Measurements from ENCODE around the gene DBNL.
A peak's percentile ranks its signal among the peaks of the same experiment; 100 is the strongest.
"Not testable (repeated sequence)": the region's sequence is repeated elsewhere in the genome, so short reads cannot be mapped to it uniquely, and the experiment has no call there.

Gene DBNL

GRCh38 chr7:44044315-44045225, at the start of gene DBNL:
Gene DBNL (plus strand): TSS chr7:44044702. CDS start chr7:44044738, 36 bp downstream.
- peak; percentile 92 for DNase-seq

DNA sequence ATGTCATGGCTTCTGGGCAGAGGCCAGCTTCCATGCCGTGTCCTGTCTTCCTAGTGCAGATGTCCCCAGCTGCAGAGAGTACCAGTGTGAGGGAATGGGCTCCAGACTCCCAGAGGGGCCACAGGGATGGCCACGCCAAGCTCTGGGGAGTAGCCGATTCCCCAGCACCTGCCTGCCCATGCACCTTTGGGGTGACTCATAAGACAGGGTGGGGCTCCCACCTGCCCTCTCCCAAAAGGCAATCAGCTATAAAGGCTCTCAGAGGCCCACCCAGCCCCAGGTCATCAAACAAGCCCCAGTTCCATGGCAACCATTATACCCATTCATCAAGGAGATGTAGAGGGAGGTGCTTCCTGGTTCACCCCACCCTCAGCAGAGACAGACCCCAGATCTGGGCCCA, 47.0 kb upstream of the DBNL start, which contains the start of gene SPDYE1:
TSS of gene SPDYE1 (plus strand) at position 366 of the 400 bp plus-strand sequence. CDS start 2,053 bp downstream, outside the sequence.
- DNase-seq, result not testable (repeated sequence)

DNA sequence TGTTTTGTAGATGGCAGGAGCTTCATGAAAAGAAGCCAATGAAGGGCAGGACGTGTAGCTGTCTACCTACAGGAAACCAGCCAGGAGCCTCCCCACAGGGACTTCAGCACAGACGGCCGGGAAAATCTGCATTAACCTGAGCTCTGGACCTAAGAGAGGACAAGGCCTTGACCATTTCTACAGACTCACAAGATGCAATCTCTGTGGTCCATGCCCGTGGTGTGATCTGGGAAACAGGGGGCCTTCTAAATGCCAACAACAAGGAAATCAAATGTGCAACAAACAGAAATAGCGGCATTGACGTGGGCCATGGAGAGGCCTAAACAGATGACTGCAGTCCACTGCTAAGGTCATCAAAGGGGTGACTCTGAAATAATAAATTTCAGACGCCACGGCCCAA, 32.4 kb upstream of the DBNL start:
- not testable (repeated sequence) for DNase-seq

DNA sequence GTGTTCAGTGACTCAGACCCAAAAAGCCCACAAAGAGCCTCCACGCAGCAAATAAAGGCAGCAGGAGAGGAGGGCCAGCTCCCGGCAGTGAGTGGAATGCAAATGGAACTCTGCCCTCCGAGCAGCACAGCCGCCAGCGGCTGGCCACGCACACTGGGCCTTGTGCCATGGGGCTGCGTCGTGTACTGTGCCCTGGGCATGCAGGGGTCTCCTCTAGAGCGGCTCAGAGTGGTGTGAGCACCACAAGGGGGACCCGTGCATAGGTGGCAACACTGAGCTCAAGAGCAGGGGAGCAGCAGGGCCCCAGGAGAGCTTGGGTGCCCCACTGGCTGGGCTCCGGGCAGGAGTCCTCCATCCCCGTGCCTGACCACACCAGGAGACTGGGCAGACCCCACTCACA, 29.4 kb upstream of the DBNL start:
- DNase-seq, result not testable (repeated sequence)

- DNase-seq, result peak; percentile 95
Measured at GRCh38 chr7:44018857-44019807, 25.4 kb upstream of the DBNL start.

GRCh38 chr7:44019825-44020224, 24.7 kb upstream of the DBNL start:
- DNase-seq, result not testable (repeated sequence)

DNA sequence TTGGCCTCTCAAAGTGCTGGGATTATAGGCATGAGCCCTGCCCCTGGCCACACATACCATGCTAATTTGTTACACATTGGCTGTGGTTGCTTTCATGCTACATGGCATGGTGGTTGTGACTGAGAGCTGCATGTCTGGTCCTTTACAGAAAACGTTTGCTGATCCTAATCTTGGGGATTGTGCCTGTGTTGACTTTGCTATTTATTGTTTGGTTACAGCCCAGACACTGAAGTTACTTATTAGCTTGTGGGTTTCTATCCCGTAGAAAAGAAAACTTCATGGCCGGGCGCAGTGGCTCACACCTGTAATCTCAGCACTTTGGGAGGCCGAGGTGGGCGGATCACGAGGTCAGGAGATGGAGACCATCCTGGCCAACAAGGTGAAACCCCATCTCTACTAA, 22.4 kb upstream of the DBNL start:
- DNase-seq, result not testable (repeated sequence)

DNA sequence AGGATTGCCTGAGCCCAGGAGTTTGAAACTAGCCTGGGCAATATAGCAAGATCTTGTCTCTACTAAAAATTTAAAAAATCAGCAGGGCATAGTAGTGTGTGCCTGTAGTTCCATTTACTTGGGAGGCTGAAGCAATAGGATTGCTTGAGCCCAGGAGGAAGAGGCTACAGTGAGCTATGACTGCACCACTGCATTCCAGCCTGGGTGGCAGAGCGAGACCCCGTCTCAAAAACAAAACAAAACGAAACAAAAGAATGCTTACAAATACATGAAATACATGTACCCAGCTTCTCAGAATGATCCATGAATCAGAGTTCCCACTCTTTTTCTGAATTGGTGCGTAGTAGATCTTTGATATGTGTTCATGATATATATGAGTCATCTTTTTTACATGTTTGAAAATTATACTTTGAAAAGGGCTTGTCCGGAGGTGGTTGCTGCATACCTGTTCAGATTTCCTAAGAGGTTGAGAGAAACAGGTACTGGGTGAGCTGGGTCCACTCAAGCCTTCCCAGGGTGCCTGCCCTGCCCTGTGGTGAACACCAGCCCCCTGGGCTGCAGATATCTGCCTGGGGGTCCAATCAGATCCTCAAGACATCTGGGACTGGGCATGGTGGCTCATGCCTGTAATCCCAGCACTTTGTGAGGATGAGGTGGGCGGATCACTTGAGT, 21.6 kb upstream of the DBNL start:
- DNase-seq, result not testable (repeated sequence)

DNA sequence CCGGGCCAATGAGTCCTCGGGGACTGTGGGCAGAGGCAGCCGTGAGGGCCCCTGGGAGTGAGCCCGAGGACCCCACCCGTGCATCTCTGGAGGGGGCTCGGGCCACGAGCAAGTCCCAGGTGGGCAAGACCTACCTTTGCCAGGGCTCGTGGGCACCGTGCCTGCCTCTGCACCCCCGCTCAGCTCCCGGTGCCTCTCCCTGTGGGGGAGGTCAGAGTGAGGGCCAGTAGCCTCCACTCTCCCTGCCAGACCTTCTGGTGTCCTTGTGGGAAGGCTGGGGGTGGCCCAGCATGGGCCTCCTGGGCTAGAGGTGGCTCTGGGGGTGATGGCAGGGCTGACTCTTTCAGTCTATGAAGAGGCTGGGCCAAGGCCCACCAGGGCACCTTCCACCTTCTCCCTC, 15.1 kb upstream of the DBNL start:
- not testable (repeated sequence) for DNase-seq

GRCh38 chr7:44030029-44030428, 14.5 kb upstream of the DBNL start:
- not testable (repeated sequence) for DNase-seq

DNA sequence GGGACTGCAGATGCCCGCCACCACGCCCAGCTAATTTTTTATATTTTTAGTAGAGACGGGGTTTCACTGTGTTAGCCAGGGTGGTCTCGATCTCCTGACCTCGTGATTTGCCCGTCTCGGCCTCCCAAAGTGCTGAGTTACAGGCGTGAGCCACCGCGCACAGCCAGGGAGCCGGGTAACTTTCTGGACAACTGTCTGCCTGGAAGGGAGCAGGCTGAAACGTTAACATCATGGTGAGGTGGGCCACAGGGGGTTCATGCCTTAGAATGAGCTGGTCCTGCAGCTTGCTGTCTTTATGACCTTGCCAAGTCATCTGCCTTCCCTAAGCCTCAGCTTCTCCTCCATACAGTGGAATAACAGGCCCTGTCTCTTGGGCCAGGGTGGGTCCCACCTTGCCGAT, 13.2 kb upstream of the DBNL start:
- DNase-seq, result not testable (repeated sequence)

GRCh38 chr7:44032031-44032430, 12.5 kb upstream of the DBNL start:
- not testable (repeated sequence) for DNase-seq

- DNase-seq, result not testable (repeated sequence)
Measured at GRCh38 chr7:44033971-44034844, 10.3 kb upstream of the DBNL start.

GRCh38 chr7:44036364-44036763, 8.1 kb upstream of the DBNL start:
- DNase-seq, result peak; percentile 0

DNA sequence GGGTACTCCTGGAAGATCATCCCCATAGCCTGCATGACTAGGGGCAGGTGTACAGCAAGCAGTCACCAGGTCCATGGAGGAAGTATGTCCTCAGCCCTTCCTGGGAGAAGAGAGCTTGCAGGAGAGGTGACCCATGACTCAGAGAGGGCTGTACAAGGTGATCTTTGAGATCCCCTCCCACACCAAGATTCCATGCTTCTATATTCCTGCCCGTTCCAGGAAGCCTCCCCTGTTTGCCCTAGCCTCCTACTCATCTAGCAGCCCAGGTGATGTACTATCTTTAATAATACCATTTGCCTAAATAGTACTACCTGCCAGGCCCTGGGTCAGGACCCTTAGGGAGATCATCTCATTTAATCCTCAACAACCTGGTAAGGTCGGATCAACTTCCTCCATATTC, 6.6 kb upstream of the DBNL start:
- DNase-seq, result not testable (repeated sequence)

DNA sequence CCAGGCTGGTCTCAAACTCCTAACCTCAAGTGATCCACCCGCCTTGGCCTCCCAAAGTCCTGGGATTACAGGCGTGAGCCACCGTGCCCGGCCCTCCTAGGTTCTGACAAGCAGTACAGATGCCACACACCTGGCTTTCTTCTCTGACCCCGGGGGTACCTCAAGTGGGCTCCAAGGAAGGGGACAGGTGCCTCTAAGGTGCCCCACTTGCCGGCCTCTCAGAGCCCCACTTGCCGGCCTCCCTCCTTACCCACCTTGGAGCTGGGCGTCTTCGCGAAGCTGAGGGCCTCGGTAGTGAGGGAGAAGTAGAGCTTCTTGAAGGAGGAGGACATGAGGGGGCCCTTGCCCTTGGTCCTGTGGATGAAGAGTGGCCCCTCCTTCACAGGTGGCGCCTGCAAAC, 5.9 kb upstream of the DBNL start:
- DNase-seq, result not testable (repeated sequence)

GRCh38 chr7:44038961-44039558, 5.4 kb upstream of the DBNL start:
- not testable (repeated sequence) for DNase-seq

DNA sequence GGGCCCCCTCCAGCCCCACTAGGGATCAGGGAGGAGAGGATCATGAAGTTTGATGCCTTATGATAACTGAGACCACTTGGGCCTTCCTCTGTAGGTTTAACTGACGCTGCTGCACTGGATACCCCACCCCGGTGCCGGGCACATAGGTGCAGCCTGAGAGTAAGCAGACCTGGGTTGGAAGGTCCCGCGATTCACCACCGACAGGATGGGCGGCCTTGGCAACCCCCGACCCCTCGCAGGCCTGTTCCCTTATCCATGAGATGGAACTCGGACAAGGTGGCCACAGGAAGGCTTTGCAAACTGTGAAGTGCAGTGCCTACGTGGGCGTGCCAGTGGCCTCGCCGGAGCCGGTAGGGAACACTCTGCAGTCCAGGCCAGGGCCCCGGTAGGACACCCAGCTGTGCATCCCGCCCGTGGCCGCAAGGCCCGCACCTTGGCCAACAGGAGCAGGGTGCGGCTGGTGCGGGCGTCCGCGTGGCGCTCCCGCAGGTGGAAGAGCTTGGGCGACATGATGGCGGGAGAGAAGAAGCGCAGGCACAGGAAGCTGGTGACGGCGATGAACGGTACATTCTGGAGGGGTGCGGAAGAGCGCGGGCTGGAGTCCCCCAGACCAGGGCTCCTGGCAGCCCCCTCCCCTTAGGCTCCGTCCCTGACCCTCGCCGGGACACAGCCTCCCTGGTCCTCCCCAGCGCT, 4.6 kb upstream of the DBNL start:
- not testable (repeated sequence) for DNase-seq

GRCh38 chr7:44040493-44040891, 4.0 kb upstream of the DBNL start:
- DNase-seq, result not testable (repeated sequence)

- no peak for DNase-seq
Measured at GRCh38 chr7:44042221-44042620, 2.3 kb upstream of the DBNL start.
